Astrocyte (in vitro differentiated cells and primary cell): ENCODE results near the gene CFL1.

Source experiments
- EZH2 ChIP-seq: IDR thresholded peaks from 2 replicates; pipeline ENCODE4 v1.6.1; 2012; ENCODE audit warnings: mild to moderate bottlenecking, low read length, inconsistent platforms; ENCODE audit not compliant: insufficient read depth
- TF ChIP-seq, protein P1 (sequence below): IDR thresholded peaks from 2 replicates; pipeline ENCODE4 v1.5.1; 2011; ENCODE audit warnings: low read depth, mild to moderate bottlenecking, inconsistent platforms, low read length, moderate library complexity; ENCODE audit not compliant: insufficient read depth

DNA sequence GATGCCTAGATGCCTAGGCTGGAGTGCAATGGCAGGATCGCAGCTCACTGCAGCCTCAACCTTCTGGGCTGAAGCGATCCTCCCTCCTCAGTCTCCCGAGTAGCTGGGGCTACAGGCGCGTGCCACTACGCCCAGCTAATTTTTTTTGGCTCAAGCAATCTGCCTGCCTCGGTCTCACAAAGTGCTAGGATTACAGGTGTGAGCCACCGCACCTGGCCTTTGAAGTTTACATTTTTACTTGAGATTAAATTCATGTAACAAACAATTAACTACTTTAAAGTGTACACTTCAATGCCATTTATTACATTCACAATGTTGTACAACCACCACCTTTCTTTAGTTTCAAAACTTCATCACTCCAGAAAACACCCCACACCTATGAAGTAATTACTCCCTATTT, 45.7 kb upstream of the CFL1 start:
- TF ChIP-seq, protein P1, sequence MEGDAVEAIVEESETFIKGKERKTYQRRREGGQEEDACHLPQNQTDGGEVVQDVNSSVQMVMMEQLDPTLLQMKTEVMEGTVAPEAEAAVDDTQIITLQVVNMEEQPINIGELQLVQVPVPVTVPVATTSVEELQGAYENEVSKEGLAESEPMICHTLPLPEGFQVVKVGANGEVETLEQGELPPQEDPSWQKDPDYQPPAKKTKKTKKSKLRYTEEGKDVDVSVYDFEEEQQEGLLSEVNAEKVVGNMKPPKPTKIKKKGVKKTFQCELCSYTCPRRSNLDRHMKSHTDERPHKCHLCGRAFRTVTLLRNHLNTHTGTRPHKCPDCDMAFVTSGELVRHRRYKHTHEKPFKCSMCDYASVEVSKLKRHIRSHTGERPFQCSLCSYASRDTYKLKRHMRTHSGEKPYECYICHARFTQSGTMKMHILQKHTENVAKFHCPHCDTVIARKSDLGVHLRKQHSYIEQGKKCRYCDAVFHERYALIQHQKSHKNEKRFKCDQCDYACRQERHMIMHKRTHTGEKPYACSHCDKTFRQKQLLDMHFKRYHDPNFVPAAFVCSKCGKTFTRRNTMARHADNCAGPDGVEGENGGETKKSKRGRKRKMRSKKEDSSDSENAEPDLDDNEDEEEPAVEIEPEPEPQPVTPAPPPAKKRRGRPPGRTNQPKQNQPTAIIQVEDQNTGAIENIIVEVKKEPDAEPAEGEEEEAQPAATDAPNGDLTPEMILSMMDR, result no peak
- TF ChIP-seq EZH2, result no peak
